GM10847 (cell line): ENCODE results near the gene HSF2BP.

ENCODE experiments used
- POLR2A ChIP-seq: IDR thresholded peaks from 2 replicates; pipeline ENCODE4 v1.6.1; 2011; ENCODE audit not compliant: insufficient read length; ENCODE audit errors: extremely low read depth

Gene HSF2BP

DNA sequence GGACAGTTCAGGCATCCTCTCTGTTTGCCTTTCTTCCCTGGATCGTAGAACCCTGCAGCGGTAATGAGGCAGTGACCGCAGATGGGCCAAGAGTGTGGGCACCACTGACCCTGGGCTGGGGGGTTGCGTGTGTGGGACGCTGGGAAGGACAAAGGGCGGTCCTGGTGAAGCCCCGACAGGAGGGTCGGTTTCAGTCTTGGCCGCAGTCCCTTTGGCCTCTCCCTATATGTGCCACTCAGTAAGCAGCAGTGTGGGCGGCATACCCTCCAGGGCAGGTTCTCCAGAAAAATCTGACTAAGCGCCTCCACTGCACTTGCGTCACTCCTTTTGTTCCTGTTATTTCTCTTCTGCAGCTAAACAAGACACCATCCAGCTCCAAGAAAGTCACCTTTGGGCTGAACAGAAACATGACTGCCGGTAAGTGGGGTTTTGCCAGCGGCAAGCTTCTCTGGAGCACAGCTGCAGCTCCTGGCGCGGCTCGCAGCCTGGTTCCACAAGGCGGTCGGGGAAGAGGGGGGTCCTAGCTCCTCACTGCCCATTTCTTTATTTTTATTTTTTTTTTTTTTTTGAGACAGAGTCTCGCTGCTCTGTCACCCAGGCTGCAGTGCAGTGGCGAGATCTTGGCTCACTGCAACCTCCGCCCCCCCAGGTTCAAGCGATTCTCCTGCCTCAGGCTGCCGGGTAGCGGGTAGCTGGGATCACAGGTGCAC lies 32.0 kb upstream of the HSF2BP start:
- no peak for TF ChIP-seq POLR2A

DNA sequence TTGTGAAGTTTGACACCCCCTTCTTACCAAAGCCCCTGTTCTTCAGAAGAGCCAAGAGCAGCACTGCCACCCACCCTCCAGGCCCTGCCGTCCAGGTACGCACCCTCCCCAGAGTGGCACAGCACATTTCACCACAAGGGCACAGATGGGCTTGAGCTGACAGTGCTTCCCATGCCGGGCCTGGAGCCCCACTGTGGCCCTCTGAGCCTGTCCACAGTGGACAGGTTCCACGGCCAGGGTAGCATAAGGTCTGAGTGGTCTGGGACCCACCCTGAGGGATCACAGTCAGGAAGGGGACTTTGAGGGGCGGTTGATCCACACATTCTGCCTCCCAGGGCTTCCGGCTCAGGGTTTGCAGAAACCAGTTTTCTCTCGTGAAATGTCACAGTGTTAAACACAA lies 31.1 kb upstream of the HSF2BP start:
- no peak for TF ChIP-seq POLR2A

DNA sequence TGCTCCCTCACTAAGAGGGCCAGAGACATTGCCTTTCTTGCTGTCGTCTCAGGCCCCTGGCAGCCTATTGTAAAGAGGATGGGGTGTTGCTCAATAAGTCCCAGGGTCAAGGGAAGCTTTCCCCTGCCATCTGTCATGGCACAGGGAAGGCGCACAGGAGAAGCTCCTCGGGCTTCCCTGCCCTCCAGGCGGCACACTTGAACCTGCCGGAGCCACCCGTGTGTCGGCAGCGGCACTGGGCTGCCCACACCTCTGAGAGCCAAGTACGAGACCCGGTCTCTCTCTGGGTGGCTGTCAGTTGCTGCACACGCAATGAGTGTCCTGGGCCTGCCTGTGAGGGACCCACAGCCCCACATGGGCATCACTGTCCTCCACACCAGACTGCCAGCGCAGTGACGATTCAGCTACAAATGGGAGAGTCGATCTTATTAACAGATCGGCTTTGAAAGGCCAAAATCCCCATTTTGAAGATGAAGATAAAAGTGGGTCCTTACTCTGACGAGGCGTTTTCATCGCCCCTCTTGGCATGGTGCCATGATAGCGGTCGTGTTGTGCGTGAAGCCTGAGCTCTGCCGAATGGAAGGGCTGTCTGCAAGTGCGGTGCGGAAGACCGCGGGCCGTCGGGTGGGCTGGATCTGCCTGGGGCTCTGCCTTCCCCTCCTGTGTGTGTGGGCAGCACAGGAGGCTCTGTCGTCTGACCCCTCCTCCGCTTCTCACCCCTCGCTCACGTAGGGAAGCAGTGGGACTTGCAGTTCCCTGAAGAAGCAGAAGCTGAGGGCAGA lies 30.5 kb upstream of the HSF2BP start:
- no peak for TF ChIP-seq POLR2A

DNA sequence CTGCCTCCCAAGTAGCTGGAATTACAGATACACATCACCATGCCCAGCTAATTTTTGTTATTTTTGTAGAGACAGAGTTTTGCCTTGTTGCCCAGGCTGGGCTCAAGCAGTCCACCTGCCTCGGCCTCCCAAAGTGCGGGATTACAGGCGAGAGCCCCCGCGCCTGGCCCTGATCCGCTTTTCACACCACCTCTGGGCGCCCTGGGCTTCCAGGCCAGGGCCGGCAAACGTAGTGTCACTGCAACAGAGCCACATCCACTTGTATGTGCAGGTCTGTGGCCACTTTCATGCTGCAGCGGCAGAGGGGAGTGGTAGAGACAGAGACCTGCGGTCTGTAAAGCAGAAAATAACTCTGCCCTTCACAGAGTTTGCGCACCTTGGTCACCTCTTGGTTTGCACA lies 29.6 kb upstream of the HSF2BP start:
- TF ChIP-seq POLR2A, result no peak

DNA sequence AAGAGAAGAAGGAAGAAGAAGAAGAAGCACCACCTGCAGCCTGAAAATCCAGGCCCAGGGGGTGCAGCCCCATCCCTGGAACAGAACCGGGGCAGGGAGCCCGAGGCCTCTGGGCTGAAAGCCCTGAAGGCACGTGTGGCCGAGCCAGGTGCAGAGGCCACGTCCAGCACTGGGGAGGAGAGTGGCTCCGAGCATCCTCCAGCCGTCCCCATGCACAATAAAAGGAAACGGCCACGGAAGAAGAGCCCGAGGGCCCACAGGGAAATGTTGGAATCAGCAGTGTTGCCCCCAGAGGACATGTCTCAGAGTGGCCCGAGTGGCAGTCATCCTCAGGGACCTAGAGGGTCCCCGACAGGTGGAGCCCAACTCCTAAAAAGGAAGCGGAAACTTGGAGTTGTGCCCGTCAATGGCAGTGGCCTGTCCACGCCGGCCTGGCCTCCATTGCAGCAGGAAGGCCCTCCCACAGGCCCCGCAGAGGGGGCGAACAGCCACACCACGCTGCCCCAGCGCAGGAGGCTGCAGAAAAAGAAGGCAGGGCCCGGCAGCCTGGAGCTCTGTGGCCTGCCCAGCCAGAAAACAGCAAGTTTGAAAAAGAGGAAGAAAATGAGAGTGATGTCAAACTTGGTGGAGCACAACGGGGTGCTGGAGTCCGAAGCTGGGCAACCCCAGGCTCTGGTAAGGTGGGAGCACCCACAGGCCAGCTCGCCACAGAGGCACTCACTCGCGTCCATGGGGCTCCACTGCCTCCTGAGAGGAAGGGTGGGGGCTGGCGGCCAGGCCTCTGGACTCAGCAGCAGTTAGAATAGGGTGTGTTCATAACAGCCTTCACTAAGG lies 28.5 kb upstream of the HSF2BP start:
- TF ChIP-seq POLR2A, result no peak

DNA sequence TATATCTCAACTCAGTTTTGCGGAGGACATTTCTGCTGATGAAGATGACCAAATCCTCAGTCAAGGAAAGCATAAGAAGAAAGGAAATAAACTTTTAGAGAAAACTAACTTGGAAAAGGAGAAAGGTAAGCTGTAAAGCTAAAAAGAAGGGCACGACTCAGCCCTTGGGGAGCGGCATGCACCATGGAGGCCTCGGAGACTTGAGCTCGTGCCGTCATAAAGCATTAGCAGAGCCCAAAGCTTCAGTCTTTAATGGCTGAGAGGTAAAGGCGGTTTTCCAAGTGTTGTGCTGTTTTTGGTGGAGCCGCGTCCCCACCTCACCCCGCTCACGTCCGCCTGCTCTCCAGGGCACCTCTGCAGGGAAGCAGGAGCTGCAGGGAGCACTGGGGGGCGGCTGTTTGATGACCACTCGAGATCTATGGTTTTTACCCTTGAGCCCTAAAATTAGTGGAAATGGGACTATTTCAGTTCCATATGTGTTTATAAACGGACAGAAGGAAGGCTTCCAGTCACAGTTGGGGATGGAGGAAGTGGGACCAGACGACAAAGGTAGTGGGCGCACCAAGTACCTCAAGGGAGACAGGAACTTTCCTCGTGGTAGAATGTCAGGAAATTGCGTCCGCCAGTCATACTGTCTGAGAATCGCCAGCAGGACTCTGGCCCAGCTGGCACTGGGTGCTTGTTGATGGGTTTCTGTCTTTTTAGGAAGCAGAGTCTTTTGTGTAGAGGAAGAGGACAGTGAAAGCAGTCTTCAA lies 27.7 kb upstream of the HSF2BP start:
- no peak for TF ChIP-seq POLR2A

DNA sequence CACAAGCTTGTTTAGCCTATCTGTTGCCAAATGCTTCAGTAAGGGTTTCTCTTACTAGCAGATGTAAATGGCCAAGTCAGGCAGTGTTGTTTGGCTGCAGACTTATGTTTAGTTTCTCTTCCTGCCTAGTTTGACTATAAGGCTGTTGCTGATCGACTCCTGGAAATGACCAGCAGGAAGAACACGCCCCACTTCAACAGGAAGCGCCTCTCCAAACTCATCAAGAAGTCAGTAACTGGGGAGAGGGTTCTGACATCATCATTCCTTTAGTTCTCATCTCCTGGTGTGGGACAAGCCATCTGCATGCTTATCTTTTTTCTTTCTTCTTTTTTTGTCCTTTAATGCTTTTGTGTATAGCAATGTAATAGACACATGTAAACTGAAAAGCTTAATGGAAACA lies 25.1 kb upstream of the HSF2BP start:
- no peak for TF ChIP-seq POLR2A

DNA sequence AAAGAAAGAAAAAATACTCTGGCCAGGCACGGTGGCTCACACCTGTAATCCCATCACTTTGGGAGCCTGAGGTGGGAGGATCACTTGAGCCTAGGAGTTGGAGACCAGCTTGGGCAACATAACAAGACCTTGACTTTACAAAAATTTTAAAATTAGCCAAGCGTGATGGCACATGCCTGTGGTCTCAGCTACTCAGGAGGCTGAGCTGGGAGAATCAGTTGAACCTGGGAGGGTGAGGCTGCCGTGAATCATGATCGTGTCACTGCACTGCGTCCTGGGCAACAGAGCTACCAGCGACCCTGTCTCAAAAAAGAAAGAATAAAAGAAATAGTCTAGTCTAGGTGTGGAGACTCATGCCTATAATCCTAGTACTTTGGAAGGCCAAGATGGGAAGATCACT lies 22.4 kb upstream of the HSF2BP start:
- TF ChIP-seq POLR2A, result no peak

DNA sequence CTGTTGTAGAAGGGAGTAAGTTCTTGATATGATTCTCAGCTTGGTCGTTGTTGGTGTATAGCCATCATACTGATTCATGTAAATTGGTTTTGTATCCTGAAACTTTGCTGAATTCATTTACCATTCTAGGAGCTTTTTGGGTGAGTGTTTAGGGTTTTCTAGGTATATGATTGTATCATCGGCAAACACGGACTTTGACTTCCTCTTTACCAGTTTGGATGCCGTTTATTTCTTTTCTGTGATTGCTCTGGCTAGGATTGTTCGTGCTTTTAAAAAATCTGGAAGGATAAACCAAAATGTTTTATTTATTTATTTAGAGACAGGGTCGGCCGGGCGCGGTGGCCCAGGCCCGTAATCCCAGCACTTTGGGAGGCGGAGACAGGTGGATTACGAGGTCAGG lies 20.7 kb upstream of the HSF2BP start:
- TF ChIP-seq POLR2A, result no peak

DNA sequence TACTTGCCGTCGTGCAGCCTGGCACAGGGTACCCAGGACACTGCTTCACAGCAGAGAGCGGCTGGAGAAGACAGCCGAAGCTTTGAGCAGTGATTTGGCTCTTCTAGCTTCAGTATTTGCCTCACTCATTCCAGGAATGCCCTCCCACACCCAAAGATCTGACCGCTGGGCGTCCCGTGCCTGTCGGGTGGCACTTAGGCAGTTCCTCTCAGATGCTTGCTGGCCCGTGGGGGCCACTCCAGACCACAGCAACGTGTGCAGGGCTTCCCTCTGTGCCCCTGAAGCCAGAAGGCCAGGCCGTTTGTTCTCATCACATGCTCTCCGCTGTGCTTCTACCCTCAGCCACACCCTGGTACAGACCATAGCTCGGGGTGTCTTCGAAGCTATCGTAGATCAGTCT lies 17.1 kb upstream of the HSF2BP start:
- TF ChIP-seq POLR2A, result no peak

DNA sequence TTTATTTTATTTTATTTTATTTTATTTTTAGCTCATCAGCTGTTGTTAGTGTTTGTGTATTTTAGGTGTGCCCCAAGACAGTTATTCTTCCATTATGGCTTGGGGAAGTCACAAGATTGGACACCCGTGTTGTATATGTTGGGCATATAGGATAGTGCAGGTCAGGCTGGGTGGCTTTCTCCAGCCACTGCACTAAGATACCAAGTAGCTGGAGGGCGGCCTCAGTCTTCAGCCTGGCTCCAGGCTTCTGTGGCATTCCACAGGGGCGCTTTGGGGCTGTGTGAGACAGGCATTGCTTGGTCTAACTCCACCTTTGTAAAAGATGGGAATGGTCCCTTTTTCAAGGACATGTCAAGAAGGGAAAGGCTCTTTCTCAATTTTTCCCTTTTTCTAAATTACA lies 16.6 kb upstream of the HSF2BP start:
- no peak for TF ChIP-seq POLR2A

DNA sequence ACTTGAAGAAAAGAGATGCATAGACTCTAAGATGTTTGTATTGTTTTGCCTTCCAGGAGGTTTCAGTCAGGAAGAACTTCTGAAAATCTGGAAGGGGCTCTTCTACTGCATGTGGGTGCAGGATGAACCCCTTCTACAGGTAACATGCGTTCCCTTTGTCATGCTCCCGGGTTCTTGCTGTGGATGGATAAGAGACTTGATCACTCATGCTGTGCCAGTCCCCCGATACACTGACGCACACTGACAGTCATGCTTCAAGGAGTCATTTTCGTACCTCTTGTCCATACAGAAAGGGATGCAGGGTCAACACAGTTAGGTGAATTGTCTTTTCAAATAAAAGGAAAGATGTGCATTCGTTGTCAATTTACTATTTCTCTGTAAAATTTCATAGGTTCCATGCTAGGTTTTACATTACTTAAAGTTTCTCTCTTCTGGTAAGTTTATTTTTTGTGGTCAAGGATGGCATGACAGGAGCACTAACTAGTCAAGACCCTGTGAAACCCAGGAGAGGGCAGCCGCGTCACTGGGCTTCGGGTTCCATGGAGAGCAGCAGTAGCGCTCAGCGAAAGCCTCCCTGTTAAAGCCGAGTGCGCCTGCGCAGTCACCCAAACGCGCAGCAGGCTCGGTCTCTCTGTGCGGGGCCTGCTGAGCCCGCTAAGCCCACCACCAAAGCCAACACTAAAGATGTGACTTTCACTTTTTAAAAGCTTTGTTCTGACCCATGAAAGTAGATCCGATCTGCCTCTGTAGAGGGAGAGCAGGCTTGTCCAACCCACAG lies 10.7 kb upstream of the HSF2BP start:
- TF ChIP-seq POLR2A, result no peak

DNA sequence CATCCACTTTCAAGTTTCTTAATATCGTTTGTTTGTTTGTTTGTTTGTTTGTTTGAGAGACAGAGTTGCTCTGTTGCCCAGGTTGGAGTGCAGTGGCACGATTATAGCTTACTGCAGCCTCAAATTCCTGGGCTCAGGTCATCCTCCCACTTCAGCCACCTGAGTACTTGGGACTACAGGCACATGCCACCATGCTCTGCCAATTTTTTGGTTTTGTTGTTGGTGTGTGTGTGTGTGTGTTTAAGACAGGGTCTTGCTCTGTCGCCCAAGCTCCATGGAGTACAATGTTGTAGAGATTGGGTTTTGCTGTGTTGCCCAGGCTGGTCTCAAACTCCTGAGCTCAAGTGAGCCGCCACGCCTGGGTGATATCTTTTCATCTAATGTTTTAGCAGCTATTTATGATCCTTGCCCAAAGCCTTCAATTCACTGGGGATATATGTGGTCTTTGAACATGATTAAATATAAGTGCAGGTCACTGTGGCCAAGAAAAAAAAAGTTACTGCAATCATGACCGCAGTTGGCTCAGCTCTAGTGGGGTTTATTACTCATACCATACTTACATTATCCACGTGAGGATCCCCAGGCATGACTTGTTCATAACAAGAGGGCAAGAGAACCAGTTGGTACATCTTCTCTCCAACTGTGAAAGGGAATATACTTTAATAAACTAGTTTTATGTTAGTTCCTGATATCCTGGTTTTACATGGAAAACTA lies 8.1 kb upstream of the HSF2BP start:
- TF ChIP-seq POLR2A, result no peak

DNA sequence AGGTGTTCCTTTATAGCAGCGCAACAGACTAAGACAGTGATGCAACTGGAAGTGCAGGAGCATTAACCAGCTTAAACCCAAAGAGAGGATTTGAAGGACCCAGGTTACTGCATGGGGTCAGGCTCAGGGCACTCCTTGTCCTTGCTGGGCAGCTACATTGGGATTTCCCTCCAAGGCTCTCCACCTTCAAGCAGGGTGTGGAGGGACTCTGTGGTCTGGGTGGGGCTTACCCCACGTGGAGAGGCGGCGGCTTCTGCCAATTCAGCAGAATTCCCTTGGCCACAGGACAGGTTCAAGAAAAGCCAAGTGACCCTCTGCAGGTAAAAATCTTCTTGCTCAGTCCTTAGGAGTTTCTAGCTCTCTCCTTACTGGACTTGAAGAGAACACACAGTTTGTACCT lies 6.6 kb upstream of the HSF2BP start:
- no peak for TF ChIP-seq POLR2A
